Measurements from ENCODE around the gene MRPL37.

MRPL37 gene

GRCh38 chr1:54265126-54265525 lies 65.2 kb downstream of the MRPL37 start:
- DNase-seq (ENCODE audit: low spot score) = no peak

- no peak for DNase-seq (ENCODE audit: low spot score)
These were observed 65.7 kb downstream of the MRPL37 start for GRCh38 chr1:54265659-54266058.

- DNase-seq (ENCODE audit: low spot score) = no peak
These were observed 66.2 kb downstream of the MRPL37 start for GRCh38 chr1:54266195-54266594.

GRCh38 chr1:54266908-54267307 lies 66.9 kb downstream of the MRPL37 start:
- DNase-seq (ENCODE audit: low spot score) = no peak
